RWPE1 (cell line): Measurements from ENCODE around the gene TTL.

Experiments used
- CTCF ChIA-PET: fragments of 350-600 bp; sonication (Branson Sonifier 250); formaldehyde crosslinking; extraction: SDS; loops from one replicate; lab custom pipeline; 2021; lab: Yijun Ruan, JAX
- POLR2A ChIA-PET: fragments of 400-600 bp; formaldehyde crosslinking; extraction: SDS; loops from one replicate; lab custom pipeline; 2020; ENCODE audit warnings: antibody characterized with exemption; ENCODE audit not compliant: low non-redundant PET; lab: Yijun Ruan, JAX
- DNase-seq: peaks from one replicate; pipeline ENCODE4 v3.0.0; 2012; ENCODE audit warnings: low spot score
- H3K27ac ChIP-seq: fragments of 450-650 bp; 2 replicates; pipeline ENCODE4 v1.5.1; 2017
- TF ChIP-seq, protein P1 (sequence below): fragments of 450-650 bp; conservative IDR thresholded peaks from 2 replicates; pipeline ENCODE4 v1.5.1; 2017; ENCODE audit warnings: low read depth, mild to moderate bottlenecking

Gene TTL

DNA sequence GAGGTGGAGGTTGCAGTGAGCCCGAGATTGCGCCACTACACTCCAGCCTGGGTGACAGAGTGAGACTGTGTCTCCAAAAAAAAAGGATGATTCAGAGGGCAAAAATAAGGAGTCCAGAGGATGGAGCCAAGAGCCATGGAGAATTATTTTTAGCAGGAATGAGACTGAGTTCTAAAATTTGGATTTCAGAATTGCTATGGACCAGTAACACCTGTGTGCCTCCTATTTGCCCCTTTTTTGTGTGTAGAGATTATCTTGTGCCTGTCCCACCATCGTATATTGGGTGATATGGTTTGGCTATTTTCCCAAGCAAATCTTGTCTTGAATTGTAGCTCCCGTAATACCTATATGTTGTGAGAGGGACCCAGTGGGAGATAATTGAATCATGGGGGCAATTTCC is 32.1 kb upstream of the TTL start:
- CTCF ChIA-PET = no interaction called here
- DNase-seq = no peak
- no peak overlapping the region for H3K27ac ChIP-seq
- POLR2A ChIA-PET = no interaction called here
- TF ChIP-seq, protein P1, sequence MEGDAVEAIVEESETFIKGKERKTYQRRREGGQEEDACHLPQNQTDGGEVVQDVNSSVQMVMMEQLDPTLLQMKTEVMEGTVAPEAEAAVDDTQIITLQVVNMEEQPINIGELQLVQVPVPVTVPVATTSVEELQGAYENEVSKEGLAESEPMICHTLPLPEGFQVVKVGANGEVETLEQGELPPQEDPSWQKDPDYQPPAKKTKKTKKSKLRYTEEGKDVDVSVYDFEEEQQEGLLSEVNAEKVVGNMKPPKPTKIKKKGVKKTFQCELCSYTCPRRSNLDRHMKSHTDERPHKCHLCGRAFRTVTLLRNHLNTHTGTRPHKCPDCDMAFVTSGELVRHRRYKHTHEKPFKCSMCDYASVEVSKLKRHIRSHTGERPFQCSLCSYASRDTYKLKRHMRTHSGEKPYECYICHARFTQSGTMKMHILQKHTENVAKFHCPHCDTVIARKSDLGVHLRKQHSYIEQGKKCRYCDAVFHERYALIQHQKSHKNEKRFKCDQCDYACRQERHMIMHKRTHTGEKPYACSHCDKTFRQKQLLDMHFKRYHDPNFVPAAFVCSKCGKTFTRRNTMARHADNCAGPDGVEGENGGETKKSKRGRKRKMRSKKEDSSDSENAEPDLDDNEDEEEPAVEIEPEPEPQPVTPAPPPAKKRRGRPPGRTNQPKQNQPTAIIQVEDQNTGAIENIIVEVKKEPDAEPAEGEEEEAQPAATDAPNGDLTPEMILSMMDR = no peak

DNA sequence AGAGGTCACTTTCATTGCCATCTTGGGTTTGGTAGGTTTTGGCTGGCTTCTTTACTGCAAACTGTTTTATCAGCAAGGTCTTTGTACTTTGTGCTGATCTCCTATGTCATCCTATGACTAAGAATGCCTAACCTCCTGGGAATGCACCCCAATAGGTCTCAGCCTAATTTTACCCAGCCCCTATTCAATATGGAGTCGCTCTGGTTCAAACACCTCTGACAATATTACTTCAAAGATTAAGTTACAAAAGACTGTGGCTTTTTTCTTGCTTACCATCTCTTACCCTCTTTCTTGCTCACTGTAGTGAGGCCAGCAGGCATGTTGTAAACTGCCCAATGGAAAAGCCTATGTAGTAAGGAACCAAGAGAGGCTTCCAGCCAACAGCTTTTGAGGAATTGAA is 30.6 kb upstream of the TTL start:
- POLR2A ChIA-PET = no interaction called here
- CTCF ChIA-PET = no interaction called here
- no peak overlapping the region for H3K27ac ChIP-seq
- TF ChIP-seq, protein P1 = no peak
- no peak for DNase-seq

GRCh38 chr2:112454586-112454985 is 27.4 kb upstream of the TTL start:
- ChIA-PET CTCF (no interaction called here), POLR2A (no interaction called here)
- TF ChIP-seq, protein P1 = no peak
- no peak overlapping the region for H3K27ac ChIP-seq
- DNase-seq = no peak

DNA sequence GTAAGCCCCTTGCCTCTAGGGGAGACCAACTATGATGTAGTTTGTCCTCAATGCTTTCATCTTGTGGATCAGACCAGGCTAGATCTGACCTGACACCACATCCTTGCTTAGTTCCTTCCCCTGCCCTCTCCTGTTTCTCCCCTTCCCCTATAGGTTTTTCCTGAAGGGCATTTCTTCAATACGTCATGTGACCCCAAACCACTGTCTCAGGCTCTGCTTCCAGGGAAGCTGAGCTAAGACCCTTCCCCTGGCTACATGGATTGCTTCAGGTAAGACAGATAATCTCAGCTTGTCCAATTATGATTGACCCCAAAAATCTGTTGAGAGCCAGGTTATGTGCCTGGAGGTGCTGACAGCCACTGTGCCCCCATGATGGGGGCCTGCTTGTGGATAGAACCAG is 22.6 kb upstream of the TTL start:
- no peak for DNase-seq
- H3K27ac ChIP-seq = no peak overlapping the region
- ChIA-PET CTCF (no interaction called here), POLR2A (no interaction called here)
- TF ChIP-seq, protein P1 = no peak

DNA sequence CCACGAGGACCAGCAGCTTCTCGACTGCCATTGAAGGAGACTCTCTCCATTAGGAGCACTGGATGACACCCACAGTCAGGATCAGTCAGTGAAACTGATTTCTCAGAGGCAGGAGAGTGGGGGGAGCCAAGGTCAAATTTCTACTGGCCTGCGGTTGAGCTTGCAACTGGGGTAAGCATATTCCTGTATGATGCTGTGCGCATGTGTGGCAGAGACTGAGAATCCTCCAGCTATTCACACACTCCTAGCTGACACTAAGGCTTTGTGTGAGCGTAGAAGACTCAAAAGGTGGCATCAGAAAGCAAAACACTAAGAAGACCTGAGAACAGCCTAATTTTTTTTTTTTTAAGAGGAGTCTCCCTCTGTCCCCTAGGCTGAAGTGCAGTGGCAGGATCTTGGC is 19.8 kb upstream of the TTL start:
- TF ChIP-seq, protein P1 = no peak
- DNase-seq = no peak
- POLR2A ChIA-PET = interaction anchor here (0.6 kb wide), 1 partner anchor 429 kb away, joined by 3 read pairs; no protein-coding TSS in a partner anchor
- CTCF ChIA-PET = interaction anchor here (0.7 kb wide), 1 partner anchor 121 kb away, joined by 3 read pairs; no protein-coding TSS in a partner anchor
- H3K27ac ChIP-seq = no peak overlapping the region

DNA sequence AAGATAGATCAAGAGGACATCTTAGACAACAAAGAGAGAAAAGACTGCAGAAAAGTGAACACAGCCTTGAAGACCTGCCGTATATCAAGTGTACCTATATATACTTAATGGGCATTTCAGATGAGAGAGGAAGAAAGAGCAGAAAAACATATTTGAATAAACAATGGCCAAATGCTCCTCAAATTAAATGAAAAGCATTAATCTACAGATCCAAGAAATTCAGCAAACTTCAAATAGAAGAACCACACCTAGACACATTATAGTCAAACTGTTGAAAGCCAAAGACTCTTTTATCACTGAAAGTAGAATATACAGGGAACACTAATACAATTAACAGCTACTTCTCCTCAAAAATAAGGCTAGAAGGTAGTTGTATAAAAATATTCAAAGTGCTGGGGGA is 18.7 kb upstream of the TTL start:
- H3K27ac ChIP-seq = no peak overlapping the region
- ChIA-PET CTCF (no interaction called here), POLR2A (no interaction called here)
- TF ChIP-seq, protein P1 = no peak
- DNase-seq = no peak

- no peak for DNase-seq
- CTCF ChIA-PET = no interaction called here
- POLR2A ChIA-PET = no interaction called here
- TF ChIP-seq, protein P1 = no peak
- H3K27ac ChIP-seq = no peak overlapping the region
These were observed 16.6 kb upstream of the TTL start for GRCh38 chr2:112465382-112465781.
